Measurements from ENCODE around the gene HTR3C. TPM values are rescaled to one million over a fixed set of nuclear protein-coding genes. Genes with fewer than 3 reads are reported as not detected.

Gene HTR3C
- total RNA-seq, 1 experiment from 2014 or later = not detected

DNA sequence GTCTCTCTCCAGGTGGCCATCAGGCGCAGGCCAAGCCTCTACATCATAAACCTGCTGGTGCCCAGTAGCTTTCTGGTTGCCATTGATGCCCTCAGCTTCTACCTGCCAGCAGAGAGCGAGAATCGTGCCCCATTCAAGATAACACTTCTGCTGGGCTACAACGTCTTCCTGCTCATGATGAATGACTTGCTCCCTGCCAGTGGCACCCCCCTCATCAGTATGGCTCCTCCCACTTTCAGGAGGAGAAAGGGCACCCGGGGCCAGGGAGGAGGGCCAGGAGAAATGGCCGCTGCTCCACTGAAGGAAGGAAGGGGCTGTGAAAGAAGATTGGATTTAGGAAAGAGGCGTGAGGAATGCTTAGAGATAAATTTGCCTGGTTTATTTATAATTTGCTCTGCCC lies 6.6 kb downstream of the HTR3C start:
- H3K27ac Mint-ChIP-seq = peak overlapping the region in 1 of 3 experiments; percentile 57; a peak in 1 of 7 replicates
- Histone ChIP-seq H3K14ac (ENCODE audit: insufficient read depth, low read length) (no peak overlapping the region), H2BK5ac (ENCODE audit: insufficient read length, low read length) (no peak overlapping the region), H3K18ac (ENCODE audit: insufficient read length, low read depth, low read length) (no peak overlapping the region), H2BK12ac (ENCODE audit: insufficient read length, low read depth, low read length) (no peak overlapping the region), H4K8ac (replicated peaks; ENCODE audit: insufficient read length, low read depth, low read length) (no peak overlapping the region), H4K5ac (ENCODE audit: insufficient read length, low read depth, low read length) (no peak overlapping the region), H3K27me3 (ENCODE audit: insufficient read depth, low read length) (no peaks in the 10 kb centered on the region), H2AK5ac (ENCODE audit: insufficient read length, low read length) (no peak overlapping the region), H2BK120ac (ENCODE audit: low read depth, low read length, poor library complexity, severe bottlenecking) (no peak overlapping the region), H3K23me2 (ENCODE audit: insufficient read length, low read depth, low read length, poor library complexity, severe bottlenecking) (no peaks in the 10 kb centered on the region), H3K79me2 (ENCODE audit: insufficient read depth, low read length) (no peaks in the 10 kb centered on the region), H3K23ac (ENCODE audit: insufficient read length, low read depth, low read length) (no peak overlapping the region), H3T11ph (ENCODE audit: low read length) (no peak overlapping the region), H3K79me1 (ENCODE audit: insufficient read depth, low read depth, low read length, poor library complexity, severe bottlenecking) (no peaks in the 10 kb centered on the region), H3K56ac (ENCODE audit: insufficient read length, low read depth, low read length) (no peak overlapping the region), H3K4ac (ENCODE audit: low read depth, low read length) (no peak overlapping the region), H3K4me2 (ENCODE audit: insufficient read depth, insufficient read length, low read length) (no peak overlapping the region), H3K9me3 (ENCODE audit: control insufficient read depth, low read depth, low read length) (no peaks in the 10 kb centered on the region), H3K4me1 (ENCODE audit: insufficient read depth, low read length) (no peaks in the 10 kb centered on the region), H4K20me1 (ENCODE audit: control insufficient read depth, insufficient read depth, insufficient read length) (no peaks in the 10 kb centered on the region), H3K9ac (ENCODE audit: extremely low read depth, insufficient read length, low read length) (no peak overlapping the region), H2AFZ (ENCODE audit: low read length) (no peak overlapping the region), H2BK15ac (ENCODE audit: low read depth, low read length) (no peak overlapping the region), H4K91ac (ENCODE audit: insufficient read length, low read depth, low read length) (no peak overlapping the region), H2BK20ac (ENCODE audit: low read depth, low read length, poor library complexity, severe bottlenecking) (no peak overlapping the region), H3K27ac (ENCODE audit: insufficient read length, low read depth, low read length) (no peak overlapping the region)
- peaks cover 5 to 8% of the 10 kb centered on the region in 2 experiments; a peak in 3 of 4 replicates for H3K4me1 Mint-ChIP-seq
- no peak for DNase-seq
- H3K27me3 Mint-ChIP-seq (ENCODE audit: low read depth) = no peaks in the 10 kb centered on the region
- H3K4me3 Mint-ChIP-seq = no peak overlapping the region
- no peaks in the 10 kb centered on the region for H3K9me3 Mint-ChIP-seq
- H3K36me3 Mint-ChIP-seq (ENCODE audit: insufficient read depth in 1 of 3, low read depth in 3 of 3) = no peaks in the 10 kb centered on the region
- no CpG with 5 or more reads among the region's 7 CpGs for whole genome bisulfite sequencing (ENCODE audit: extremely low coverage, insufficient read length, low lambda C conversion rate)
- TF ChIP-seq, protein P1, sequence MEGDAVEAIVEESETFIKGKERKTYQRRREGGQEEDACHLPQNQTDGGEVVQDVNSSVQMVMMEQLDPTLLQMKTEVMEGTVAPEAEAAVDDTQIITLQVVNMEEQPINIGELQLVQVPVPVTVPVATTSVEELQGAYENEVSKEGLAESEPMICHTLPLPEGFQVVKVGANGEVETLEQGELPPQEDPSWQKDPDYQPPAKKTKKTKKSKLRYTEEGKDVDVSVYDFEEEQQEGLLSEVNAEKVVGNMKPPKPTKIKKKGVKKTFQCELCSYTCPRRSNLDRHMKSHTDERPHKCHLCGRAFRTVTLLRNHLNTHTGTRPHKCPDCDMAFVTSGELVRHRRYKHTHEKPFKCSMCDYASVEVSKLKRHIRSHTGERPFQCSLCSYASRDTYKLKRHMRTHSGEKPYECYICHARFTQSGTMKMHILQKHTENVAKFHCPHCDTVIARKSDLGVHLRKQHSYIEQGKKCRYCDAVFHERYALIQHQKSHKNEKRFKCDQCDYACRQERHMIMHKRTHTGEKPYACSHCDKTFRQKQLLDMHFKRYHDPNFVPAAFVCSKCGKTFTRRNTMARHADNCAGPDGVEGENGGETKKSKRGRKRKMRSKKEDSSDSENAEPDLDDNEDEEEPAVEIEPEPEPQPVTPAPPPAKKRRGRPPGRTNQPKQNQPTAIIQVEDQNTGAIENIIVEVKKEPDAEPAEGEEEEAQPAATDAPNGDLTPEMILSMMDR (conservative IDR thresholded peaks at IDR 0.05) = no peak
